Measurements from ENCODE around the gene CADPS2.

Gene CADPS2

DNA sequence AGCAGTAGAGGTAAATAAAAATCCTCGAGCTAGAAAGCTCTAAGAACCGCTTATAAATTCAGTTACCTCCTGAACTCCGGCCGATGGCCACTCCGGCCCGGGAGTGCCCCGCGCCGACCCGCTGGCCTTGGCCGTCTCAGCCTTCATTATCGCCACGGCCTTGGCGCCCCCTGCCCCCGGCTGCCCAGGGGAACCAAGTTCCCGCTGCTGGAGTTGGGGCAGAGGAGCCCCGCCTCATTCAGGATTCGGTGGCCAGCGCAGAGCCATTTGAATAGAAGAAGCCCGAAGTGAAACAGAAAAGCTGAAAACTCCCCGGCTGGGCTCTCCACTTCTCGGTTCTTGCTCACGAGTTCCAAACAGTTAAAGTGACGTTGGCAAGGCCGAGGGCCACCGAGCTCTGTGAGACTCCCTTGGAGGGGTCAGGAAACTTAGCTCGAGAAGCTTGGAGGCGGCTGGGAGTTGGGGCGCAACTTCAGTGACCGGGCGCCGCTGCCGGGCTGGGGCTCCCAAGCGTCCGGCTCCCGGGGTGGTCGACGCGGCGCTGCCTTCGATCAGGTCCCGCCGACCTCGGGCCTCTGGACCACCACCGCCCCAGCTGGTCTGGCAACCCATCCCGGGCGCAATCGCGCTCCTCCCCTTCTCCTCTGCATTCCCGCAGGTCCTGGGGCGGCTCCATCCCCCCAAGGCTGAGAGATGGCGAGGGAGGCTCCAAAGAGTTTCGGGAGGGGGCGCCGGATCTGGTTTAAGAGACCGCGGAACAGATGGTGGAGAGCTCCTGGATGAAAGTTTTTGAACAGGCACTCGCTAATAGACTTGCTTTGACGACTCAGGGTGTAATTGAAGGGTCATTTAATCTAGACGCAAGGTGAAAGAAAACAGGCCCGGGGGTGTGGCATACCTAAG, 575.9 kb downstream of the CADPS2 start:
- Histone ChIP-seq H2AFZ (ENCODE audit: low read depth, low read length) (no peak overlapping the region), H3K4me2 (ENCODE audit: insufficient read depth, low read length) (no peak overlapping the region), H4K20me1 (ENCODE audit: insufficient read depth, low read length) (no peaks in the 10 kb centered on the region), H3K9ac (ENCODE audit: low read depth, low read length) (no peak overlapping the region), H3K9me3 (ENCODE audit: insufficient read depth, low read length, severe bottlenecking) (peaks cover 10% of the 10 kb centered on the region), H3K36me3 (ENCODE audit: insufficient read depth, low read length) (no peaks in the 10 kb centered on the region), H3K27ac (ENCODE audit: low read length) (no peak overlapping the region), H3K79me2 (ENCODE audit: insufficient read depth, low read length) (no peaks in the 10 kb centered on the region), H3K27me3 (ENCODE audit: insufficient read depth, low read length, poor library complexity) (no peaks in the 10 kb centered on the region), H3K4me1 (ENCODE audit: insufficient read depth, low read length) (no peaks in the 10 kb centered on the region), H3K4me3 (ENCODE audit: low read depth in 1 of 2, low read length in 2 of 2) (no peak overlapping the region)
- DNase-seq (no peak), ATAC-seq (ENCODE audit: insufficient read depth, low read depth) (no peak)
- TF ChIP-seq, protein P1, sequence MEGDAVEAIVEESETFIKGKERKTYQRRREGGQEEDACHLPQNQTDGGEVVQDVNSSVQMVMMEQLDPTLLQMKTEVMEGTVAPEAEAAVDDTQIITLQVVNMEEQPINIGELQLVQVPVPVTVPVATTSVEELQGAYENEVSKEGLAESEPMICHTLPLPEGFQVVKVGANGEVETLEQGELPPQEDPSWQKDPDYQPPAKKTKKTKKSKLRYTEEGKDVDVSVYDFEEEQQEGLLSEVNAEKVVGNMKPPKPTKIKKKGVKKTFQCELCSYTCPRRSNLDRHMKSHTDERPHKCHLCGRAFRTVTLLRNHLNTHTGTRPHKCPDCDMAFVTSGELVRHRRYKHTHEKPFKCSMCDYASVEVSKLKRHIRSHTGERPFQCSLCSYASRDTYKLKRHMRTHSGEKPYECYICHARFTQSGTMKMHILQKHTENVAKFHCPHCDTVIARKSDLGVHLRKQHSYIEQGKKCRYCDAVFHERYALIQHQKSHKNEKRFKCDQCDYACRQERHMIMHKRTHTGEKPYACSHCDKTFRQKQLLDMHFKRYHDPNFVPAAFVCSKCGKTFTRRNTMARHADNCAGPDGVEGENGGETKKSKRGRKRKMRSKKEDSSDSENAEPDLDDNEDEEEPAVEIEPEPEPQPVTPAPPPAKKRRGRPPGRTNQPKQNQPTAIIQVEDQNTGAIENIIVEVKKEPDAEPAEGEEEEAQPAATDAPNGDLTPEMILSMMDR (IDR thresholded peaks at IDR 0.05; ENCODE audit: borderline replicate concordance, extremely low read depth, low read length, poor library complexity, severe bottlenecking): no peak
- no peak for TF ChIP-seq EZH2 (IDR thresholded peaks at IDR 0.05; ENCODE audit: borderline replicate concordance, low read depth, low read length, severe bottlenecking)

DNA sequence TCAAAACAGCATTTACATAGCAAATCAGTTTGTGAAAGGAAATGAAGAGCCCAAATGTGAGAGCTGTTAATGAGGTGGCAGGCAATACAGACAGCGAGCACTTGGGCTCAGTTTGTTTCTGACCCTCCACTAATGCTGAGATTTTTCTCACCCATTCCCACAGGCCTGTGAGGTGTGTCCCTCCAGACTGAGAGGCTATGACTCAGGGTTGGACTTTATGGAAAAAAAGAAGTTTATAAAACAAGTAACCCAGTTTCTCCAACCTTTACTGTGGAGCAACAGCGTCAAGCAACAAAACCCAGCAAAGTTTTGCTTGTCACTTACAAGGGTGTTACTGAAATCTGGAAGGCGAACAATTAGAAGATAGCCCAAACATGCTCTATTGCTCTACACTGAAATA, 576.8 kb downstream of the CADPS2 start:
- H3K4me2 ChIP-seq (ENCODE audit: insufficient read depth, low read length): no peak overlapping the region
- DNase-seq (no peak), ATAC-seq (ENCODE audit: insufficient read depth, low read depth) (no peak)
- no peak overlapping the region for H3K9ac ChIP-seq (ENCODE audit: low read depth, low read length)
- H4K20me1 ChIP-seq (ENCODE audit: insufficient read depth, low read length): no peaks in the 10 kb centered on the region
- H3K27ac ChIP-seq (ENCODE audit: low read length): no peak overlapping the region
- H3K4me3 ChIP-seq (ENCODE audit: low read depth in 1 of 2, low read length in 2 of 2): no peak overlapping the region
- no peak for TF ChIP-seq EZH2 (IDR thresholded peaks at IDR 0.05; ENCODE audit: borderline replicate concordance, low read depth, low read length, severe bottlenecking)
- TF ChIP-seq, protein P1 (IDR thresholded peaks at IDR 0.05; ENCODE audit: borderline replicate concordance, extremely low read depth, low read length, poor library complexity, severe bottlenecking): no peak
- peaks cover 12% of the 10 kb centered on the region for H3K9me3 ChIP-seq (ENCODE audit: insufficient read depth, low read length, severe bottlenecking)
- H2AFZ ChIP-seq (ENCODE audit: low read depth, low read length): no peak overlapping the region
- H3K4me1 ChIP-seq (ENCODE audit: insufficient read depth, low read length): no peaks in the 10 kb centered on the region
- no peaks in the 10 kb centered on the region for H3K79me2 ChIP-seq (ENCODE audit: insufficient read depth, low read length)
- H3K27me3 ChIP-seq (ENCODE audit: insufficient read depth, low read length, poor library complexity): no peaks in the 10 kb centered on the region
- no peaks in the 10 kb centered on the region for H3K36me3 ChIP-seq (ENCODE audit: insufficient read depth, low read length)

DNA sequence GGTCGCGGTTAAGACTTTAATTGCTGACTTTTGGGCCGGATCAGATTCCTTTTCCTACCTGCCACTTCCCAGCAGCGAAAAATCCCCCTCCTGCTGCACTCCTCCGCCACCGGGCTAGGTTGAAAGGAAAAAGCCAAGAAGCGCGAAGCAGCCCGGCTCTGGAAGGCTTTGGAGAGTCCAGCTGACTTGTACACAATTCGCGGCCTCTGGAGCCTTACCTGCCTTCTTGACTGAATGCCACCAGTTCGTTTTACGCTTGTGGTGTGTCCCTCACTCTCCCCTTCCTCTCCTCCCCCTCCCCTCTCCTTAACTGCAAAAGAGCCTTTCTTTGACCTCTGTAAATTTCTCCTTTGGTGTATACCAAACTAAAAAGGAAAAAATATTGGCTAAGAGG, 579.0 kb downstream of the CADPS2 start:
- Histone ChIP-seq H3K36me3 (ENCODE audit: insufficient read depth, low read length) (no peaks in the 10 kb centered on the region), H3K4me1 (ENCODE audit: insufficient read depth, low read length) (no peaks in the 10 kb centered on the region), H3K4me3 (ENCODE audit: low read depth in 1 of 2, low read length in 2 of 2) (no peak overlapping the region), H2AFZ (ENCODE audit: low read depth, low read length) (no peak overlapping the region), H3K4me2 (ENCODE audit: insufficient read depth, low read length) (no peak overlapping the region), H4K20me1 (ENCODE audit: insufficient read depth, low read length) (no peaks in the 10 kb centered on the region), H3K27ac (ENCODE audit: low read length) (no peak overlapping the region), H3K27me3 (ENCODE audit: insufficient read depth, low read length, poor library complexity) (no peaks in the 10 kb centered on the region), H3K79me2 (ENCODE audit: insufficient read depth, low read length) (no peaks in the 10 kb centered on the region), H3K9me3 (ENCODE audit: insufficient read depth, low read length, severe bottlenecking) (peaks cover 12% of the 10 kb centered on the region), H3K9ac (ENCODE audit: low read depth, low read length) (no peak overlapping the region)
- no peak for DNase-seq
- ATAC-seq (ENCODE audit: insufficient read depth, low read depth): no peak
- TF ChIP-seq EZH2 (IDR thresholded peaks at IDR 0.05; ENCODE audit: borderline replicate concordance, low read depth, low read length, severe bottlenecking): no peak
- TF ChIP-seq, protein P1 (IDR thresholded peaks at IDR 0.05; ENCODE audit: borderline replicate concordance, extremely low read depth, low read length, poor library complexity, severe bottlenecking): no peak
